HepG2 (cell line): ENCODE measurements around the gene NELFB. TPM values are rescaled to one million over a fixed set of nuclear protein-coding genes. Genes with fewer than 3 reads are reported as not detected.

Experiments used
- ATAC-seq: fragments of 200-7000 bp; cut with Tn5 transposase; 3 replicates; pipeline ENCODE4 v1.9.1; 2020; ENCODE audit warnings: mild to moderate bottlenecking, moderate library complexity
- BruUV-seq: library from RNA; stranded (reverse); fragments of 400-500 nt; replicated peaks from 2 replicates; lab custom pipeline; 2021; lab: Mats Ljungman, UMichigan
- CTCF ChIA-PET: fragments of 300-600 bp; formaldehyde crosslinking; extraction: SDS; loops from one replicate; lab custom pipeline; 2021; ENCODE audit warnings: low total read pairs, inconsistent platforms, low intra/inter-chr PET ratio; lab: Yijun Ruan, JAX
- POLR2A ChIA-PET: fragments of 350-600 bp; sonication (Branson Sonifier 250); formaldehyde crosslinking; loops from one replicate; lab custom pipeline; 2020; ENCODE audit warnings: antibody characterized with exemption, inconsistent platforms; lab: Yijun Ruan, JAX
- DNase-seq: peaks from one replicate; pipeline ENCODE4 v3.0.0-alpha.2; 2015; ENCODE audit warnings: low spot score
- FAIRE-seq: peaks from 3 replicates; lab custom pipeline; 2011; peaks lifted over from hg19 to GRCh38; lab: Jason Lieb, UNC
- H2AFZ ChIP-seq: one replicate; pipeline ENCODE4 v1.6.1; 2011; ENCODE audit warnings: low read length, inconsistent platforms
- H3K27ac ChIP-seq: fragments of 300-600 bp; 3 replicates; pipeline ENCODE4 v1.8.0; 2011; ENCODE audit warnings: mixed run types, mild to moderate bottlenecking, mixed read lengths, low read length, inconsistent platforms; ENCODE audit not compliant: insufficient read depth; ENCODE audit errors: extremely low read length
- H3K27me3 ChIP-seq, 2 experiments: fragments of 200-600 bp in 1 of 2; 2 replicates in 1 of 2; 3 replicates in 1 of 2; pipeline versions ENCODE4 v1.6.0 to v1.8.0; 2011; ENCODE audit warnings: low read length in 2 of 2, mild to moderate bottlenecking in 2 of 2, moderate library complexity in 2 of 2, inconsistent platforms in 1 of 2; ENCODE audit not compliant: insufficient read depth in 2 of 2, control insufficient read depth in 1 of 2
- H3K36me3 ChIP-seq, 2 experiments: fragments of 200-600 bp in 1 of 2; replicated peaks in 1 of 2; 2 replicates in 1 of 2; 3 replicates in 1 of 2; pipeline versions ENCODE4 v1.5.1 to v1.8.0; 2011; ENCODE audit warnings: low read length in 2 of 2, inconsistent platforms in 1 of 2; ENCODE audit not compliant: insufficient read depth in 2 of 2, control insufficient read depth in 1 of 2
- H3K4me1 ChIP-seq: 2 replicates; pipeline ENCODE4 v1.5.1; 2012; ENCODE audit warnings: low read length, inconsistent platforms; ENCODE audit not compliant: insufficient read depth
- H3K4me2 ChIP-seq: 2 replicates; pipeline ENCODE4 v1.6.0; 2011; ENCODE audit warnings: low read depth, low read length, inconsistent platforms
- H3K4me3 ChIP-seq, 3 experiments: fragments of 200-600 bp in 1 of 3; sonication (generic), shearing (Covaris generic) in 1 of 3; replicated peaks in 1 of 3; 2 replicates each; pipeline ENCODE4 v1.5.1; 2011 to 2016; ENCODE audit warnings: low read length in 3 of 3, inconsistent platforms in 2 of 3, low read depth in 2 of 3, mild to moderate bottlenecking in 2 of 3, control low read depth in 1 of 3, mixed read lengths in 1 of 3; ENCODE audit not compliant: insufficient read depth in 1 of 3
- H3K79me2 ChIP-seq: one replicate; pipeline ENCODE4 v1.6.1; 2011; ENCODE audit warnings: low read length, inconsistent platforms; ENCODE audit not compliant: insufficient read depth
- H3K9ac ChIP-seq: 2 replicates; pipeline ENCODE4 v1.6.0; 2011; ENCODE audit warnings: mild to moderate bottlenecking, low read depth, low read length, inconsistent platforms; ENCODE audit not compliant: insufficient read depth
- H3K9me3 ChIP-seq: 2 replicates; pipeline ENCODE4 v1.5.1; 2012; ENCODE audit warnings: mild to moderate bottlenecking, low read length
- H4K20me1 ChIP-seq: 2 replicates; pipeline ENCODE4 v1.6.0; 2011; ENCODE audit warnings: inconsistent platforms, mild to moderate bottlenecking, low read length, moderate library complexity; ENCODE audit not compliant: insufficient read depth
- MAZ ChIP-seq, 2 experiments: sonication (generic) in 1 of 2; formaldehyde crosslinking in 1 of 2; IDR thresholded peaks; 2 replicates each; pipeline versions ENCODE4 v1.5.0 to v1.6.1; 2012 to 2020; ENCODE audit warnings: low read depth in 2 of 2, mild to moderate bottlenecking in 2 of 2, borderline replicate concordance in 1 of 2, improper control_type of control experiment in 1 of 2, low read length in 1 of 2, missing genetic modification reagents in 1 of 2, moderate library complexity in 1 of 2
- NR2C2 ChIP-seq: sonication (generic); formaldehyde crosslinking; IDR thresholded peaks from 2 replicates; pipeline ENCODE4 v1.4.0; 2020; ENCODE audit warnings: missing genetic modification reagents, mild to moderate bottlenecking, moderate library complexity, borderline replicate concordance
- SMARCE1 ChIP-seq: fragments of 450-650 bp; IDR thresholded peaks from 2 replicates; pipeline ENCODE4 v1.6.1; 2017; ENCODE audit warnings: borderline replicate concordance
- SP2 ChIP-seq: sonication (generic); formaldehyde crosslinking; IDR thresholded peaks from 2 replicates; pipeline ENCODE4 v1.5.1; 2020; ENCODE audit warnings: mild to moderate bottlenecking, missing genetic modification reagents
- ZBTB46 ChIP-seq: sonication (generic); formaldehyde crosslinking; IDR thresholded peaks from 2 replicates; pipeline ENCODE4 v1.4.0; 2020; ENCODE audit warnings: mild to moderate bottlenecking, missing genetic modification reagents, borderline replicate concordance
- ZNF329 ChIP-seq: sonication (generic); formaldehyde crosslinking; IDR thresholded peaks from 2 replicates; pipeline ENCODE4 v1.9.0; 2021; ENCODE audit warnings: low read depth, mild to moderate bottlenecking, missing genetic modification reagents
- ZNF460 ChIP-seq: sonication (generic); formaldehyde crosslinking; IDR thresholded peaks from 2 replicates; pipeline ENCODE4 v1.5.1; 2020; ENCODE audit warnings: missing genetic modification reagents, mild to moderate bottlenecking, borderline replicate concordance
- ZSCAN25 ChIP-seq: sonication (generic); formaldehyde crosslinking; IDR thresholded peaks from 2 replicates; pipeline ENCODE4 v1.8.0; 2022; ENCODE audit warnings: mild to moderate bottlenecking, missing genetic modification reagents
- WGBS: methylation state at CpG from one replicate; pipeline ENCODE4 v1.1.6; 2017; ENCODE audit warnings: low lambda C conversion rate; 5-methylcytosine and 5-hydroxymethylcytosine counted together
- in situ Hi-C: cut with HindIII; loops from 2 replicates; pipeline ENCODE4 v1.10.0; 2017; ENCODE audit warnings: low pct_unique_long_range_greater_than_20kb; ENCODE audit not compliant: extremely low pct_ligation_motif_present
- intact Hi-C: fragments of 100-400 bp; cut with micrococcal nuclease; formaldehyde crosslinking; loops from one replicate; pipeline ENCODE4 v1.10.0; 2022; ENCODE audit not compliant: unreplicated experiment
- polyA plus RNA-seq, 8 experiments: library from polyadenylated mRNA; depleted of rRNA in 3 of 8; stranded (reverse) in 7 of 8; unstranded in 1 of 8; fragments of >200 nt; fragmentation: Illumina TruSeq in 4 of 8; extraction: Trizol in 4 of 8; gene quantifications; 2 replicates each; pipeline versions ENCODE4 v1.2.1 to v1.2.3, GENCODE V29; 2011 to 2016; ENCODE audit warnings: low read depth in 4 of 8, missing spikeins in 1 of 8, mixed read lengths in 1 of 8; ENCODE audit not compliant: insufficient read depth in 1 of 8
- total RNA-seq, 5 experiments: library from RNA; depleted of rRNA; stranded (reverse); fragments of >200 nt; fragmentation: Illumina TruSeq; extraction: Trizol; gene quantifications; 2 replicates each; pipeline ENCODE4 v1.2.3, GENCODE V29; 2016; ENCODE audit warnings: low read depth in 1 of 5
- TF ChIP-seq, protein P1 (sequence below): IDR thresholded peaks from 2 replicates; pipeline ENCODE4 v1.6.1; 2016
- TF ChIP-seq, protein P2 (sequence below): sonication (generic); formaldehyde crosslinking; IDR thresholded peaks from 2 replicates; pipeline ENCODE4 v1.5.1; 2020; ENCODE audit warnings: mild to moderate bottlenecking, missing genetic modification reagents

The NELFB gene
- total and polyA plus RNA-seq, 2 of the 13 experiments (the other 11 are each of a cell fraction or from before 2014, with no cell fraction given) = 26.5 to 45.8 TPM

DNA sequence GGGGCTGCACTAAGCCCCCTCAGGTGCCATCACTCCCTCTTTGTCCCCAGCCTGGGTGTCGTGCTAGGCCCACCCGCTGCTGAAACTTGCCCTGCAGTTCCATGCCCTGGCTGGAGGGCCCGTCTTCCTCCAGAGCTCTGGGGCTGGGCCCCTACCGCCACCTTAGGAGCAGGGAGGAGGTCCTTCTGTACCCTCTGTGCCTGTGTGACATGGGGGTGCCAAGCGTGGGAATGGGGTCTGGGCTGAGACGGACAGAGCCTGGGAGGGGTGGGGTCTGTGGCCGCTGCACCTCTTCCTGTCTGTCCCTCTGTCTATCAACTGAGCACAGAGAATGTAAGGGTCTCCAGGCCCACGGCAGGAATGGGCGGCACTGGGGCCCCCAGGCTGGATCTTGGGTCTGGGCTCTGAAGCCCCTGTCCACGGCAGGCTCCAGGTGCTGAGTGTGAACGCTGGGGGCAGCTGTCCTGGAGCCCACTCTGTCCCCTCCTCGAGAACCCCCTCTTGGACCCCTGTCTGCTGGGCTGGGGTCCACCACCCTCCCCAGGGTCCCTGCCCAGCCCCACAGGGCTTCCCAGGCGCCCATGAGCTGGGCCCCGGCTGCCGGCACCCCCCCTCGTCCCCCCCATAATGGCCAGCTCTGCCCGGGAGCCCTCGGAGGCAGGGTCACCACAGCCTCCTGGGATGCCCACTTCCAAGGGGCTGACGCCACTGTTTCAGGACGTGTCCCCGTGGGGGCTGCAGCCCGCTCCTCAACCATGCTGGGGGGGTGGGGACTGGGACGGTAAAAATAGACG is 62.8 kb downstream of the NELFB start:
- Histone ChIP-seq H3K27ac (no peak overlapping the region), H4K20me1 (peaks cover 4% of the 10 kb centered on the region; the same call in 1 of the 2 replicates), H3K4me1 (peaks cover 34% of the 10 kb centered on the region), H3K9me3 (no peaks in the 10 kb centered on the region), H3K79me2 (no peaks in the 10 kb centered on the region), H3K27me3 (peaks cover 15 to 70% of the 10 kb centered on the region in 2 experiments), H3K9ac (no peak overlapping the region), H3K36me3 (no peaks in the 10 kb centered on the region), H2AFZ (no peak overlapping the region), H3K4me2 (no peak overlapping the region), H3K4me3 (no peak overlapping the region)
- in situ Hi-C loops (no loop called here), intact Hi-C loops (no loop called here)
- TF ChIP-seq SP2 (CRISPR knock-in tag) (no peak), ZNF460 (CRISPR knock-in tag) (no peak), ZSCAN25 (no peak), MAZ (IDR thresholded peaks at IDR 0.05; ENCODE audit: borderline replicate concordance, low read depth, low read length) (no peak), MAZ (CRISPR knock-in tag; IDR thresholded peaks at IDR 0.05; ENCODE audit: low read depth) (no peak), ZNF329 (CRISPR knock-in tag) (no peak), NR2C2 (CRISPR knock-in tag) (no peak), SMARCE1 (no peak), ZBTB46 (CRISPR knock-in tag) (no peak)
- TF ChIP-seq, protein P1, sequence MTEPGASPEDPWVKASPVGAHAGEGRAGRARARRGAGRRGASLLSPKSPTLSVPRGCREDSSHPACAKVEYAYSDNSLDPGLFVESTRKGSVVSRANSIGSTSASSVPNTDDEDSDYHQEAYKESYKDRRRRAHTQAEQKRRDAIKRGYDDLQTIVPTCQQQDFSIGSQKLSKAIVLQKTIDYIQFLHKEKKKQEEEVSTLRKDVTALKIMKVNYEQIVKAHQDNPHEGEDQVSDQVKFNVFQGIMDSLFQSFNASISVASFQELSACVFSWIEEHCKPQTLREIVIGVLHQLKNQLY (CRISPR knock-in tag) = no peak
- TF ChIP-seq, protein P2, sequence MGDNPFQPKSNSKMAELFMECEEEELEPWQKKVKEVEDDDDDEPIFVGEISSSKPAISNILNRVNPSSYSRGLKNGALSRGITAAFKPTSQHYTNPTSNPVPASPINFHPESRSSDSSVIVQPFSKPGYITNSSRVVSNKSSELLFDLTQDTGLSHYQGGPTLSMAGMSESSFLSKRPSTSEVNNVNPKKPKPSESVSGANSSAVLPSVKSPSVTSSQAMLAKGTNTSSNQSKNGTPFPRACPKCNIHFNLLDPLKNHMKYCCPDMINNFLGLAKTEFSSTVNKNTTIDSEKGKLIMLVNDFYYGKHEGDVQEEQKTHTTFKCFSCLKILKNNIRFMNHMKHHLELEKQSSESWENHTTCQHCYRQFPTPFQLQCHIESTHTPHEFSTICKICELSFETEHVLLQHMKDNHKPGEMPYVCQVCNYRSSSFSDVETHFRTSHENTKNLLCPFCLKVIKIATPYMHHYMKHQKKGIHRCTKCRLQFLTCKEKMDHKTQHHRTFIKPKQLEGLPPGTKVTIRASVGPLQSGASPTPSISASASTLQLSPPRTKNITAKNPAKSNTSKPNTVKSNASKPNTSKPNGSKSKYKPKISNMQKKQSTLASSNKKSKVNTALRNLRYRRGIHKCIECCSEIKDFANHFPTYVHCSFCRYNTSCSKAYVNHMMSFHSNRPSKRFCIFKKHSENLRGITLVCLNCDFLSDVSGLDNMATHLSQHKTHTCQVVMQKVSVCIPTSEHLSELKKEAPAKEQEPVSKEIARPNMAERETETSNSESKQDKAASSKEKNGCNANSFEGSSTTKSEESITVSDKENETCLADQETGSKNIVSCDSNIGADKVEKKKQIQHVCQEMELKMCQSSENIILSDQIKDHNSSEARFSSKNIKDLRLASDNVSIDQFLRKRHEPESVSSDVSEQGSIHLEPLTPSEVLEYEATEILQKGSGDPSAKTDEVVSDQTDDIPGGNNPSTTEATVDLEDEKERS (CRISPR knock-in tag) = no peak
- CTCF ChIA-PET = no interaction called here
- BruUV-seq = no TSS peak
- WGBS = no CpG with 5 or more reads among the region's 24 CpGs
- FAIRE-seq = no peak
- ATAC-seq = no peak
- POLR2A ChIA-PET = no interaction called here
- no peak for DNase-seq
